SU-DHL-6 (cell line): Measurements from ENCODE around the gene SLX9.

Experiments
- H2AFZ ChIP-seq: fragments of 200-600 bp; sonication (generic); 2 replicates; pipeline ENCODE4 v1.6.1; 2014; ENCODE audit warnings: low read depth, mild to moderate bottlenecking, moderate library complexity, mixed read lengths, antibody characterized with exemption, low read length; ENCODE audit not compliant: severe bottlenecking
- H3F3A ChIP-seq: fragments of 200-600 bp; shearing (Covaris generic); 2 replicates; pipeline ENCODE4 v1.6.0; 2016; ENCODE audit warnings: antibody characterized with exemption, mild to moderate bottlenecking; ENCODE audit not compliant: insufficient read depth
- H3K27ac ChIP-seq: fragments of 200-600 bp; sonication (generic); 2 replicates; pipeline ENCODE4 v1.5.1; 2016; ENCODE audit warnings: low read depth, mild to moderate bottlenecking, low read length, moderate library complexity, mixed read lengths
- H3K27me3 ChIP-seq: fragments of 200-600 bp; sonication (generic), shearing (Covaris generic); 2 replicates; pipeline ENCODE4 v1.6.0; 2014; ENCODE audit warnings: mild to moderate bottlenecking, low read length
- H3K36me3 ChIP-seq: fragments of 200-600 bp; sonication (generic); 2 replicates; pipeline ENCODE4 v1.6.1; 2014; ENCODE audit warnings: mild to moderate bottlenecking, low read length, mixed read lengths
- H3K4me2 ChIP-seq: fragments of 300-600, 200-600 bp; shearing (Covaris generic), sonication (generic); 2 replicates; pipeline ENCODE4 v1.6.0; 2014; ENCODE audit warnings: low read length, low read depth, mild to moderate bottlenecking; ENCODE audit not compliant: poor library complexity, severe bottlenecking
- H3K4me3 ChIP-seq: fragments of 200-600 bp; sonication (generic); 2 replicates; pipeline ENCODE4 v1.5.1; 2014; ENCODE audit warnings: antibody characterized with exemption, low read length, mild to moderate bottlenecking, mixed read lengths; ENCODE audit not compliant: insufficient read depth, poor library complexity, severe bottlenecking
- H3K79me2 ChIP-seq: fragments of 200-600 bp; sonication (generic); 2 replicates; pipeline ENCODE4 v1.6.1; 2014; ENCODE audit warnings: mild to moderate bottlenecking, low read length, moderate library complexity; ENCODE audit not compliant: insufficient read depth
- H3K9ac ChIP-seq: fragments of 200-600 bp; sonication (generic); 2 replicates; pipeline ENCODE4 v1.7.0; 2014; ENCODE audit warnings: mild to moderate bottlenecking, low read length
- H3K9me2 ChIP-seq: fragments of 200-600 bp; sonication (generic); replicated peaks from 2 replicates; pipeline ENCODE4 v1.6.1; 2014; ENCODE audit warnings: low read length; ENCODE audit not compliant: insufficient read depth
- H3K9me3 ChIP-seq: fragments of 200-600 bp; sonication (generic); 2 replicates; pipeline ENCODE4 v1.6.1; 2014; ENCODE audit warnings: low read length, mixed read lengths; ENCODE audit not compliant: insufficient read depth
- H4K20me1 ChIP-seq: fragments of 200-600 bp; sonication (generic); 2 replicates; pipeline ENCODE4 v1.6.1; 2014; ENCODE audit warnings: low read depth, mild to moderate bottlenecking, antibody characterized with exemption, low read length, moderate library complexity, mixed read lengths
- CTCF ChIP-seq: fragments of 200-600 bp; sonication (generic); IDR thresholded peaks from one replicate; pipeline ENCODE4 v1.5.1; 2017; ENCODE audit warnings: antibody characterized with exemption, mild to moderate bottlenecking, low read length, moderate library complexity; ENCODE audit not compliant: insufficient read depth, poor library complexity, severe bottlenecking
- EZH2phosphoT487 ChIP-seq: fragments of 200-600 bp; sonication (generic), shearing (Covaris generic); conservative IDR thresholded peaks from 2 replicates; pipeline ENCODE4 v1.6.1; 2018; ENCODE audit warnings: mild to moderate bottlenecking, antibody characterized with exemption, low read length, moderate library complexity, mixed read lengths

The SLX9 gene

DNA sequence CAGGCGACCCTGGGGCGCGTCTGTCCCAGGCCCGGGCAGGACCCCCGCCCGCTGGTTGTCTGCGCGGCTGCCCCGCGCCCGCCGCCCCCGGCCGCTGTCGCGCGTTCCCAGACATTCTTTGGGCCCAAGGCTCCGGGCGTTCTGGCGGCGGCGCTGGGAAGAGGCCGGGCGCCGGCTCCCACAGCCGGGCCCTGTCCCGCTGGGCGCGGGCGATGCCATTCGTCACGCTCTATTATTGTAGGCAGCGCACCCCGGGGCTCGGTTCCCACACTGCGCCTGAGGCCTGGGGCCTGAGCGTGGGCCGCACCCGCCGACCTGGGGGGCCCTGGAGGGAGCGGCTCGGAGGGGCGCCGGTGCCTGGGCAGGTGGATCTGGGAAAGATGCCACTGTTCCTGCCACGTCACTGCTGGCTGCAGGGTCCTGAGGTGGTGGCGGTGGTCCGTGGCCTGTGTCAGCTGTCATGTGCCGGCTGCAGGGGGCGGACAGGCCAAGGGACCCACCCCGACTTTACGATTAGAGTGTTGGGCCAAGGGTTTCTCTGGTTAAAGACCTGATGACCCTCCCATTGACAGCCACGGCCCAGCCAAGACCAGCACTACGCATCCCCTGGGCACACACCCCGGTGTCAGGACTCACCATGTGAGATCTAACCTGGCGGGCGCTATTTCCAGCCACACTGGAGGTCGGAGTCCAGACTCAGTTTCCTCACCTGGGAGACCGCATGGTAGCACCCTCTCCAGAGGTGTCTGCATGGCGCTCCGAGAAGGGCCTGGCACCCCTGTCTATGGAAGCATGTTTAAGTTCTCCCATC lies 79.5 kb downstream of the SLX9 start:
- Histone ChIP-seq H3K9ac (no peak overlapping the region), H3K27ac (no peak overlapping the region), H3F3A (no peaks in the 10 kb centered on the region), H3K4me3 (no peak overlapping the region), H3K27me3 (no peaks in the 10 kb centered on the region), H4K20me1 (no peaks in the 10 kb centered on the region), H3K79me2 (no peaks in the 10 kb centered on the region), H3K4me2 (no peak overlapping the region), H3K9me3 (peaks cover 4% of the 10 kb centered on the region; the same call in 1 of the 2 replicates), H3K36me3 (no peaks in the 10 kb centered on the region), H2AFZ (no peak overlapping the region), H3K9me2 (no peaks in the 10 kb centered on the region)
- TF ChIP-seq EZH2phosphoT487 (no peak), CTCF (no peak)

- H3F3A ChIP-seq = no peaks in the 10 kb centered on the region
- H2AFZ ChIP-seq = no peak overlapping the region
- H3K27ac ChIP-seq = no peak overlapping the region
- H4K20me1 ChIP-seq = no peaks in the 10 kb centered on the region
- no peaks in the 10 kb centered on the region for H3K27me3 ChIP-seq
- no peak overlapping the region for H3K4me3 ChIP-seq
- H3K9me3 ChIP-seq = peaks cover 4% of the 10 kb centered on the region; the same call in 1 of the 2 replicates
- TF ChIP-seq EZH2phosphoT487 (no peak), CTCF (no peak)
- H3K9ac ChIP-seq = no peak overlapping the region
- H3K4me2 ChIP-seq = no peak overlapping the region
- H3K36me3 ChIP-seq = no peaks in the 10 kb centered on the region
- no peaks in the 10 kb centered on the region for H3K9me2 ChIP-seq
- H3K79me2 ChIP-seq = no peaks in the 10 kb centered on the region
Observed at GRCh38 chr21:45019887-45020537, 80.2 kb downstream of the SLX9 start.

DNA sequence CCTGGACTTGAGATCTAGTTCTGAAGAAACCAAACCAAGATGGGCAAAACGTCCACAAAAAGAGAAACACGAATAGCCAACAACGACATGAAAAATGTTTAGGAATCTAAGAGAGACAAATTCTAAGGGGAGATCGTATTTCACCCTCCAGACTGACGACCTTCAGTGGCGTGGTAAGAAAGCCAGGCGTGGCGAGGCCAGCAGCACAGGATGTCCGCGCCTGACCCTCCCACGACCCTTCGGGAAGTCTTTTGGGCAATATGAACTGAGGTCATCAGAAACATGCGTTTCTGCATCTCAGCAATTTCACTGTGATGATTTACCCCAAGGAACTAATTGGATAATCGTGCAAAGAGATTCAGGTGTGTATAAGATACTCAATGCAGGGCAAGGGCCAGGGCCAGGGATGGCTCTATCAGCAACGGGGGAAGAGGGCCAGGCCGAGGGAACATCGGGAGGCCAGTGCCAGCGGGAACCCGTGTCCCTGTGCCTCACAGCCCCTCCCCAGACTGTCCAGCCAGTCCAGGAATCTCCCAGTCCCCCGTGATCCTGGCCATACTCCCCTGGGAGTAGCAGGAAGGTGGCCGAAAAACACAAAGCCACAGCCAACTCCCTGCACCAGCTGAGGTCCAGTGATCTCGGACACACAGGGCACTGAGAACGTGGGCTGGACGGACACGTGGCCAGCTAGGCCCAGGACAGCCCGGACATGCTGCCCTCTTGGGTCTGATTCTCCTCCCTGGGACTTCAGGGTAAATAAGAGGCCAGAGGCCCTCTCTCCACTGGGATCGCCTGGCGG lies 81.0 kb downstream of the SLX9 start:
- no peak overlapping the region for H3K4me3 ChIP-seq
- no peak overlapping the region for H3K4me2 ChIP-seq
- no peaks in the 10 kb centered on the region for H3K79me2 ChIP-seq
- no peaks in the 10 kb centered on the region for H3K36me3 ChIP-seq
- no peaks in the 10 kb centered on the region for H3K9me2 ChIP-seq
- H4K20me1 ChIP-seq = no peaks in the 10 kb centered on the region
- no peaks in the 10 kb centered on the region for H3K27me3 ChIP-seq
- H2AFZ ChIP-seq = no peak overlapping the region
- TF ChIP-seq CTCF (no peak), EZH2phosphoT487 (no peak)
- no peak overlapping the region for H3K27ac ChIP-seq
- peaks cover 4% of the 10 kb centered on the region; the same call in 1 of the 2 replicates for H3K9me3 ChIP-seq
- H3K9ac ChIP-seq = no peak overlapping the region
- H3F3A ChIP-seq = no peaks in the 10 kb centered on the region
